HG02763 (cell line): ENCODE measurements around the gene LRBA.

Experiments used
- ATAC-seq: cut with Tn5 transposase; IDR thresholded peaks from one replicate; pipeline ENCODE4 v1.9.1; 2021; ENCODE audit warnings: mild to moderate bottlenecking, moderate library complexity; ENCODE audit not compliant: unreplicated experiment

LRBA gene

GRCh38 chr4:150231107-150231770, 783.8 kb downstream of the LRBA start:
- no peak for ATAC-seq

- ATAC-seq, result no peak
Measured at GRCh38 chr4:150230561-150230960, 784.5 kb downstream of the LRBA start.

- ATAC-seq, result no peak
Measured at GRCh38 chr4:150229520-150229919, 785.6 kb downstream of the LRBA start.

GRCh38 chr4:150224896-150225591, 790.0 kb downstream of the LRBA start:
- ATAC-seq, result no peak

GRCh38 chr4:150219841-150220240, 795.2 kb downstream of the LRBA start:
- no peak for ATAC-seq

- ATAC-seq, result no peak
Measured at GRCh38 chr4:150218447-150218846, 796.6 kb downstream of the LRBA start.

GRCh38 chr4:150217808-150218207, 797.3 kb downstream of the LRBA start:
- no peak for ATAC-seq

- ATAC-seq, result no peak
Measured at GRCh38 chr4:150217192-150217591, 797.9 kb downstream of the LRBA start.

- no peak for ATAC-seq
Measured at GRCh38 chr4:150216726-150217125, 798.4 kb downstream of the LRBA start.

GRCh38 chr4:150215601-150216000, 799.5 kb downstream of the LRBA start:
- no peak for ATAC-seq
